CD14-positive monocyte (primary cell): ENCODE measurements around the gene KLC4. TPM values are rescaled to one million over a fixed set of nuclear protein-coding genes. Genes with fewer than 3 reads are reported as not detected.

ENCODE experiments used
- DNase-seq, 3 donors: peaks; one replicate each; pipeline ENCODE4 v3.0.0-alpha.2; 2011 to 2022
- H2AFZ ChIP-seq: 2 replicates; pipeline ENCODE4 v1.6.0; 2012; ENCODE audit warnings: mild to moderate bottlenecking, low read depth, low read length, inconsistent platforms; ENCODE audit not compliant: insufficient read depth, poor library complexity, severe bottlenecking
- H3K27ac ChIP-seq, 2 donors: 1 replicate in 1 of 2; 2 replicates in 1 of 2; pipeline ENCODE4 v1.5.1; 2012 to 2013; ENCODE audit warnings: low read length in 2 of 2, control low read depth in 1 of 2, inconsistent platforms in 1 of 2, low read depth in 1 of 2, mild to moderate bottlenecking in 1 of 2
- H3K27me3 ChIP-seq, 2 donors: one replicate each; pipeline versions ENCODE4 v1.6.0 to v1.6.1; 2011 to 2013; ENCODE audit warnings: low read length in 2 of 2; ENCODE audit not compliant: control insufficient read depth in 2 of 2, insufficient read depth in 2 of 2
- H3K36me3 ChIP-seq, 2 donors: replicated peaks in 1 of 2; 1 replicate in 1 of 2; 2 replicates in 1 of 2; pipeline versions ENCODE4 v1.5.1 to v1.6.1; 2012 to 2013; ENCODE audit warnings: low read length in 2 of 2, control low read depth in 1 of 2, inconsistent platforms in 1 of 2, mild to moderate bottlenecking in 1 of 2; ENCODE audit not compliant: insufficient read depth in 2 of 2, control insufficient read depth in 1 of 2
- H3K4me1 ChIP-seq, 2 donors: 1 replicate in 1 of 2; 2 replicates in 1 of 2; pipeline versions ENCODE4 v1.5.1 to v1.6.1; 2012 to 2013; ENCODE audit warnings: low read length in 2 of 2, control low read depth in 1 of 2, inconsistent platforms in 1 of 2, mild to moderate bottlenecking in 1 of 2, moderate library complexity in 1 of 2; ENCODE audit not compliant: insufficient read depth in 2 of 2, control insufficient read depth in 1 of 2
- H3K4me2 ChIP-seq: replicated peaks from 2 replicates; pipeline ENCODE3; 2012; ENCODE audit warnings: low read length, moderate library complexity, mild to moderate bottlenecking; ENCODE audit not compliant: poor library complexity, severe bottlenecking; ENCODE audit errors: extremely low read depth
- H3K4me3 ChIP-seq, 3 experiments: fragments of 200-600 bp in 1 of 3; sonication (generic) in 1 of 3; replicated peaks in 1 of 3; 1 replicate in 2 of 3; 2 replicates in 1 of 3; pipeline ENCODE4 v1.5.1; 2011 to 2013; ENCODE audit warnings: low read length in 3 of 3, mild to moderate bottlenecking in 3 of 3, control low read depth in 2 of 3, low read depth in 2 of 3, inconsistent platforms in 1 of 3, moderate library complexity in 1 of 3
- H3K79me2 ChIP-seq: 2 replicates; pipeline ENCODE4 v1.6.0; 2012; ENCODE audit warnings: mild to moderate bottlenecking, control low read depth, inconsistent platforms, low read length, moderate library complexity; ENCODE audit not compliant: insufficient read depth
- H3K9ac ChIP-seq: 2 replicates; pipeline ENCODE4 v1.6.0; 2017; ENCODE audit warnings: low read length, mild to moderate bottlenecking; ENCODE audit not compliant: insufficient read depth, poor library complexity, severe bottlenecking
- H3K9me3 ChIP-seq, 2 donors: replicated peaks in 1 of 2; 1 replicate in 1 of 2; 2 replicates in 1 of 2; pipeline versions ENCODE4 v1.5.1 to v1.6.1; 2012 to 2013; ENCODE audit warnings: low read length in 2 of 2, control low read depth in 1 of 2; ENCODE audit not compliant: control insufficient read depth in 1 of 2, insufficient read depth in 1 of 2
- H4K20me1 ChIP-seq: 2 replicates; pipeline ENCODE4 v1.6.0; 2012; ENCODE audit warnings: mild to moderate bottlenecking, low read length, control low read depth, moderate library complexity; ENCODE audit not compliant: insufficient read depth
- H3K27ac Mint-ChIP-seq, 7 donors: one replicate each; pipeline ENCODE4 v1.8.0; 2020; ENCODE audit warnings: mild to moderate bottlenecking in 7 of 7, mixed read lengths in 7 of 7, moderate library complexity in 6 of 7, inconsistent platforms in 2 of 7
- H3K27me3 Mint-ChIP-seq, 3 donors: one replicate each; pipeline ENCODE4 v1.8.0; 2021 to 2022; ENCODE audit warnings: low read depth in 3 of 3, mild to moderate bottlenecking in 3 of 3, mixed read lengths in 3 of 3, moderate library complexity in 3 of 3, inconsistent platforms in 1 of 3
- H3K36me3 Mint-ChIP-seq, 2 donors: one replicate each; pipeline ENCODE4 v1.8.0; 2020; ENCODE audit warnings: mixed read lengths in 2 of 2, inconsistent platforms in 1 of 2, mild to moderate bottlenecking in 1 of 2
- H3K4me1 Mint-ChIP-seq: one replicate; pipeline ENCODE4 v1.8.0; 2020; ENCODE audit warnings: mild to moderate bottlenecking, mixed read lengths
- H3K4me3 Mint-ChIP-seq, 2 donors: one replicate each; pipeline ENCODE4 v1.8.0; 2020; ENCODE audit warnings: mild to moderate bottlenecking in 2 of 2, mixed read lengths in 2 of 2, moderate library complexity in 1 of 2
- H3K9me3 Mint-ChIP-seq, 7 donors: one replicate each; pipeline ENCODE4 v1.8.0; 2020 to 2022; ENCODE audit warnings: mixed read lengths in 7 of 7, mild to moderate bottlenecking in 6 of 7, moderate library complexity in 6 of 7, inconsistent platforms in 2 of 7
- CTCF ChIP-seq: fragments of 200-600 bp; IDR thresholded peaks from one replicate; pipeline ENCODE4 v1.8.0; 2022; ENCODE audit warnings: antibody characterized with exemption, mild to moderate bottlenecking
- WGBS: methylation state at CpG from one replicate; pipeline ENCODE4 v1.1.5; 2013; ENCODE audit warnings: missing lambda C conversion rate; ENCODE audit not compliant: insufficient coverage; 5-methylcytosine and 5-hydroxymethylcytosine counted together
- intact Hi-C, 2 donors: fragments of 100-400 bp; cut with micrococcal nuclease; formaldehyde crosslinking; loops; one replicate each; pipeline versions ENCODE4 v1.15.0 to v1.15.1; 2023
- polyA plus RNA-seq, 3 donors: library from polyadenylated mRNA; depleted of rRNA in 1 of 3; unstranded in 2 of 3; stranded (reverse) in 1 of 3; fragments of 300-500 nt in 2 of 3; fragments of >200 nt in 1 of 3; fragmentation: Illumina TruSeq in 2 of 3; gene quantifications; 1 replicate in 2 of 3; 2 replicates in 1 of 3; pipeline ENCODE4 v1.2.3, GENCODE V29; 2012 to 2021

KLC4 gene
- polyA plus RNA-seq, 3 donors, result 6.0 to 16.2 (median 6.1) TPM

- Histone ChIP-seq H3K9ac (peak within 1 kb of the TSS; percentile 71), H3K9me3 (no peaks in the 10 kb centered on the region), H3K27ac (peak within 1 kb of the TSS in 1 of 2 donors; percentile 71), H2AFZ (peak within 1 kb of the TSS; percentile 92), H3K79me2 (peaks cover 59% of the 10 kb centered on the region), H4K20me1 (peaks cover 44% of the 10 kb centered on the region), H3K4me2 (peak within 1 kb of the TSS; percentile 96), H3K4me1 (peaks cover 38 to 41% of the 10 kb centered on the region in 2 donors), H3K27me3 (no peaks in the 10 kb centered on the region), H3K4me3 (peak within 1 kb of the TSS; percentile 69 to 96 (median 73)), H3K36me3 (peaks cover 54 to 55% of the 10 kb centered on the region in 2 donors)
- Mint-ChIP-seq H3K9me3 (no peaks in the 10 kb centered on the region), H3K4me1 (peaks cover 39% of the 10 kb centered on the region), H3K27ac (peak within 1 kb of the TSS; percentile 80 to 95 (median 91)), H3K27me3 (peaks cover 0 to 3% (median 3%) of the 10 kb centered on the region in 3 donors), H3K36me3 (peaks cover 47 to 53% of the 10 kb centered on the region in 2 donors), H3K4me3 (peak within 1 kb of the TSS; percentile 91 to 98)
- intact Hi-C loops, result loop anchor here (2.0 to 10.0 kb wide), 4 partner anchors 37 to 501 kb away; partner anchors contain the start of genes KLC4 (in 2 of the 2), MRPL2 (in 2 of the 2), PEX6 (in 2 of the 2) and LRRC73 (in 1 of the 2)
- no peak for TF ChIP-seq CTCF
- WGBS, result under 1% methylated on average over 47 of the region's 51 CpGs
- DNase-seq, result peak; percentile 99
These were observed 45.5 kb upstream of the KLC4 start, which contains the start of the genes KLHDC3 and MEA1 for GRCh38 chr6:43013843-43014433. Gene KLHDC3, plus strand, starts transcription at chr6:43014249. Its CDS starts 2,944 bp downstream, at chr6:43017193. Gene MEA1, minus strand, starts transcription at chr6:43013946. Its CDS starts 133 bp downstream, at chr6:43013813.

GRCh38 chr6:43014434-43014909, 45.0 kb upstream of the KLC4 start:
- H3K27me3 Mint-ChIP-seq, result peaks cover 0 to 3% (median 0%) of the 10 kb centered on the region in 3 donors
- H3K4me1 ChIP-seq, result peaks cover 38 to 41% of the 10 kb centered on the region in 2 donors
- peak overlapping the region; percentile 91 to 98 for H3K4me3 Mint-ChIP-seq
- H3K4me1 Mint-ChIP-seq, result peaks cover 39% of the 10 kb centered on the region
- peaks cover 44% of the 10 kb centered on the region for H4K20me1 ChIP-seq
- H3K36me3 Mint-ChIP-seq, result peaks cover 49 to 53% of the 10 kb centered on the region in 2 donors
- H3K79me2 ChIP-seq, result peaks cover 59% of the 10 kb centered on the region
- peak overlapping the region; percentile 96 for H3K4me2 ChIP-seq
- no peaks in the 10 kb centered on the region for H3K9me3 ChIP-seq
- peak overlapping the region; percentile 92 for H2AFZ ChIP-seq
- H3K27ac ChIP-seq, result peak overlapping the region in 1 of 2 donors; percentile 71
- H3K9me3 Mint-ChIP-seq, result no peaks in the 10 kb centered on the region
- H3K27me3 ChIP-seq, result no peaks in the 10 kb centered on the region
- peak overlapping the region; percentile 77 to 95 (median 80) for H3K27ac Mint-ChIP-seq
- H3K4me3 ChIP-seq, result peak overlapping the region; percentile 69 to 96 (median 73)
- TF ChIP-seq CTCF, result no peak
- intact Hi-C loops, result loop anchor here (2.0 to 10.0 kb wide), 4 partner anchors 37 to 500 kb away; partner anchors contain the start of genes KLC4 (in 2 of the 2), MRPL2 (in 2 of the 2), PEX6 (in 2 of the 2) and LRRC73 (in 1 of the 2)
- H3K9ac ChIP-seq, result peak overlapping the region; percentile 71
- peaks cover 52 to 55% of the 10 kb centered on the region in 2 donors for H3K36me3 ChIP-seq
- under 1% methylated on average over 7 of the region's 7 CpGs for WGBS
- DNase-seq, result no peak
